Measurements from ENCODE around the gene RBBP4.

DNA sequence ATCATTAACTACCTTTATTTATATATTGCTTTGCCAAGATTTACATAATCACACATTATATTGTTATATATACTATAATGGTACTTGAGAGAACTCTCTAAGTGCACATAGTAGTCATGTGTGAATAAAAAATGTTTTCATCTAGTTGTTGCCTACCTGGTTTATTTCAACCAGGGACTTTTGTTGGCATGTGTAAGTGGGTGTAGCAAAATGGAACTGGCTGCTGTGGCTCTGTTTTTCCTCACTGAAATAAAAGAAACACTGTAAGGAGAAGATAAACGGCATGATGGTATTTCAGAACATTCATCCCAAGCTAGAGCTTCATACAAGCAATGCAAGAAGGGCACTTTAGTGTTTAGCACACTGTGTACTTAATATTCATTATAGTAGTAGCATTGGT lies 14.9 kb downstream of the RBBP4 start:
- TF ChIP-seq, protein P1, sequence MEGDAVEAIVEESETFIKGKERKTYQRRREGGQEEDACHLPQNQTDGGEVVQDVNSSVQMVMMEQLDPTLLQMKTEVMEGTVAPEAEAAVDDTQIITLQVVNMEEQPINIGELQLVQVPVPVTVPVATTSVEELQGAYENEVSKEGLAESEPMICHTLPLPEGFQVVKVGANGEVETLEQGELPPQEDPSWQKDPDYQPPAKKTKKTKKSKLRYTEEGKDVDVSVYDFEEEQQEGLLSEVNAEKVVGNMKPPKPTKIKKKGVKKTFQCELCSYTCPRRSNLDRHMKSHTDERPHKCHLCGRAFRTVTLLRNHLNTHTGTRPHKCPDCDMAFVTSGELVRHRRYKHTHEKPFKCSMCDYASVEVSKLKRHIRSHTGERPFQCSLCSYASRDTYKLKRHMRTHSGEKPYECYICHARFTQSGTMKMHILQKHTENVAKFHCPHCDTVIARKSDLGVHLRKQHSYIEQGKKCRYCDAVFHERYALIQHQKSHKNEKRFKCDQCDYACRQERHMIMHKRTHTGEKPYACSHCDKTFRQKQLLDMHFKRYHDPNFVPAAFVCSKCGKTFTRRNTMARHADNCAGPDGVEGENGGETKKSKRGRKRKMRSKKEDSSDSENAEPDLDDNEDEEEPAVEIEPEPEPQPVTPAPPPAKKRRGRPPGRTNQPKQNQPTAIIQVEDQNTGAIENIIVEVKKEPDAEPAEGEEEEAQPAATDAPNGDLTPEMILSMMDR (IDR thresholded peaks at IDR 0.05; ENCODE audit: low read depth, low read length), result no peak
- TF ChIP-seq POLR2A (IDR thresholded peaks at IDR 0.05; ENCODE audit: extremely low read depth, insufficient read length), result no peak

All from NB4 (cell line).